ENCODE data around the gene DECR2. TPM values are rescaled to one million over a fixed set of nuclear protein-coding genes. Genes with fewer than 3 reads are reported as not detected.

Gene DECR2
- total RNA-seq, 1 donor from 2014 or later: 2.6 TPM

GRCh38 chr16:441447-441846, 39.8 kb downstream of the DECR2 start:
- H3K27me3 ChIP-seq (ENCODE audit: control insufficient read depth in 3 of 3, insufficient read depth in 3 of 3, low read length in 3 of 3): no peaks in the 10 kb centered on the region
- H3K4me3 ChIP-seq (ENCODE audit: low read length in 3 of 3): no peak overlapping the region
- H3K36me3 ChIP-seq (ENCODE audit: control insufficient read depth in 3 of 3, insufficient read depth in 3 of 3, low read length in 3 of 3): no peaks in the 10 kb centered on the region
- no peaks in the 10 kb centered on the region for H3K9me3 ChIP-seq (ENCODE audit: control insufficient read depth in 3 of 3, low read length in 3 of 3)
- H3K27ac ChIP-seq (ENCODE audit: low read depth, low read length): no peak overlapping the region
- peaks cover 19 to 32% (median 23%) of the 10 kb centered on the region in 3 donors for H3K4me1 ChIP-seq (ENCODE audit: control insufficient read depth in 3 of 3, insufficient read depth in 3 of 3, low read length in 3 of 3)
- H3K9ac ChIP-seq (ENCODE audit: low read depth in 1 of 3, low read length in 3 of 3): no peak overlapping the region

GRCh38 chr16:442976-443375, 41.3 kb downstream of the DECR2 start:
- Histone ChIP-seq H3K36me3 (ENCODE audit: control insufficient read depth in 3 of 3, insufficient read depth in 3 of 3, low read length in 3 of 3) (no peaks in the 10 kb centered on the region), H3K4me1 (ENCODE audit: control insufficient read depth in 3 of 3, insufficient read depth in 3 of 3, low read length in 3 of 3) (peaks cover 19 to 32% (median 23%) of the 10 kb centered on the region in 3 donors), H3K27ac (ENCODE audit: low read depth, low read length) (no peak overlapping the region), H3K27me3 (ENCODE audit: control insufficient read depth in 3 of 3, insufficient read depth in 3 of 3, low read length in 3 of 3) (no peaks in the 10 kb centered on the region), H3K9me3 (ENCODE audit: control insufficient read depth in 3 of 3, low read length in 3 of 3) (no peaks in the 10 kb centered on the region), H3K9ac (ENCODE audit: low read depth in 1 of 3, low read length in 3 of 3) (no peak overlapping the region), H3K4me3 (ENCODE audit: low read length in 3 of 3) (no peak overlapping the region)

GRCh38 chr16:444027-444426, 42.3 kb downstream of the DECR2 start:
- H3K27ac ChIP-seq (ENCODE audit: low read depth, low read length): no peak overlapping the region

GRCh38 chr16:445566-445965, 43.9 kb downstream of the DECR2 start:
- no peaks in the 10 kb centered on the region for H3K36me3 ChIP-seq (ENCODE audit: control insufficient read depth in 3 of 3, insufficient read depth in 3 of 3, low read length in 3 of 3)
- H3K9ac ChIP-seq (ENCODE audit: low read depth in 1 of 3, low read length in 3 of 3): no peak overlapping the region
- H3K9me3 ChIP-seq (ENCODE audit: control insufficient read depth in 3 of 3, low read length in 3 of 3): no peaks in the 10 kb centered on the region
- no peaks in the 10 kb centered on the region for H3K27me3 ChIP-seq (ENCODE audit: control insufficient read depth in 3 of 3, insufficient read depth in 3 of 3, low read length in 3 of 3)
- H3K27ac ChIP-seq (ENCODE audit: low read depth, low read length): no peak overlapping the region
- H3K4me1 ChIP-seq (ENCODE audit: control insufficient read depth in 3 of 3, insufficient read depth in 3 of 3, low read length in 3 of 3): peaks cover 15 to 28% (median 19%) of the 10 kb centered on the region in 3 donors
- H3K4me3 ChIP-seq (ENCODE audit: low read length in 3 of 3): no peak overlapping the region

More at GRCh38 chr16:444027-444426, 42.3 kb downstream of the DECR2 start:
- H3K4me3 ChIP-seq (ENCODE audit: low read length in 3 of 3): no peak overlapping the region
- peaks cover 19 to 32% (median 23%) of the 10 kb centered on the region in 3 donors for H3K4me1 ChIP-seq (ENCODE audit: control insufficient read depth in 3 of 3, insufficient read depth in 3 of 3, low read length in 3 of 3)
- H3K9ac ChIP-seq (ENCODE audit: low read depth in 1 of 3, low read length in 3 of 3): no peak overlapping the region
- H3K9me3 ChIP-seq (ENCODE audit: control insufficient read depth in 3 of 3, low read length in 3 of 3): no peaks in the 10 kb centered on the region
- H3K27me3 ChIP-seq (ENCODE audit: control insufficient read depth in 3 of 3, insufficient read depth in 3 of 3, low read length in 3 of 3): no peaks in the 10 kb centered on the region
- H3K36me3 ChIP-seq (ENCODE audit: control insufficient read depth in 3 of 3, insufficient read depth in 3 of 3, low read length in 3 of 3): no peaks in the 10 kb centered on the region

- no peak overlapping the region for H3K4me3 ChIP-seq (ENCODE audit: low read length in 3 of 3)
- no peaks in the 10 kb centered on the region for H3K36me3 ChIP-seq (ENCODE audit: control insufficient read depth in 3 of 3, insufficient read depth in 3 of 3, low read length in 3 of 3)
- H3K27me3 ChIP-seq (ENCODE audit: control insufficient read depth in 3 of 3, insufficient read depth in 3 of 3, low read length in 3 of 3): no peaks in the 10 kb centered on the region
- no peaks in the 10 kb centered on the region for H3K9me3 ChIP-seq (ENCODE audit: control insufficient read depth in 3 of 3, low read length in 3 of 3)
- peaks cover 0 to 8% (median 0%) of the 10 kb centered on the region in 3 donors for H3K4me1 ChIP-seq (ENCODE audit: control insufficient read depth in 3 of 3, insufficient read depth in 3 of 3, low read length in 3 of 3)
- no peak overlapping the region for H3K27ac ChIP-seq (ENCODE audit: low read depth, low read length)
- H3K9ac ChIP-seq (ENCODE audit: low read depth in 1 of 3, low read length in 3 of 3): no peak overlapping the region
Measured at GRCh38 chr16:450385-450784, 48.7 kb downstream of the DECR2 start.

GRCh38 chr16:450785-451512, 49.3 kb downstream of the DECR2 start:
- no peaks in the 10 kb centered on the region for H3K27me3 ChIP-seq (ENCODE audit: control insufficient read depth in 3 of 3, insufficient read depth in 3 of 3, low read length in 3 of 3)
- H3K27ac ChIP-seq (ENCODE audit: low read depth, low read length): no peak overlapping the region
- H3K36me3 ChIP-seq (ENCODE audit: control insufficient read depth in 3 of 3, insufficient read depth in 3 of 3, low read length in 3 of 3): no peaks in the 10 kb centered on the region
- no peak overlapping the region for H3K9ac ChIP-seq (ENCODE audit: low read depth in 1 of 3, low read length in 3 of 3)
- peaks cover 0 to 4% (median 0%) of the 10 kb centered on the region in 3 donors for H3K4me1 ChIP-seq (ENCODE audit: control insufficient read depth in 3 of 3, insufficient read depth in 3 of 3, low read length in 3 of 3)
- H3K4me3 ChIP-seq (ENCODE audit: low read length in 3 of 3): no peak overlapping the region
- no peaks in the 10 kb centered on the region for H3K9me3 ChIP-seq (ENCODE audit: control insufficient read depth in 3 of 3, low read length in 3 of 3)

- no peaks in the 10 kb centered on the region for H3K36me3 ChIP-seq (ENCODE audit: control insufficient read depth in 3 of 3, insufficient read depth in 3 of 3, low read length in 3 of 3)
- H3K4me1 ChIP-seq (ENCODE audit: control insufficient read depth in 3 of 3, insufficient read depth in 3 of 3, low read length in 3 of 3): peaks cover 4 to 12% (median 11%) of the 10 kb centered on the region in 3 donors
- no peaks in the 10 kb centered on the region for H3K9me3 ChIP-seq (ENCODE audit: control insufficient read depth in 3 of 3, low read length in 3 of 3)
- no peak overlapping the region for H3K9ac ChIP-seq (ENCODE audit: low read depth in 1 of 3, low read length in 3 of 3)
- H3K27ac ChIP-seq (ENCODE audit: low read depth, low read length): no peak overlapping the region
- H3K27me3 ChIP-seq (ENCODE audit: control insufficient read depth in 3 of 3, insufficient read depth in 3 of 3, low read length in 3 of 3): no peaks in the 10 kb centered on the region
- no peak overlapping the region for H3K4me3 ChIP-seq (ENCODE audit: low read length in 3 of 3)
Measured at GRCh38 chr16:454397-454940, 52.8 kb downstream of the DECR2 start.

- H3K9me3 ChIP-seq (ENCODE audit: control insufficient read depth in 3 of 3, low read length in 3 of 3): no peaks in the 10 kb centered on the region
- peaks cover 4 to 12% (median 11%) of the 10 kb centered on the region in 3 donors for H3K4me1 ChIP-seq (ENCODE audit: control insufficient read depth in 3 of 3, insufficient read depth in 3 of 3, low read length in 3 of 3)
- no peaks in the 10 kb centered on the region for H3K27me3 ChIP-seq (ENCODE audit: control insufficient read depth in 3 of 3, insufficient read depth in 3 of 3, low read length in 3 of 3)
- no peaks in the 10 kb centered on the region for H3K36me3 ChIP-seq (ENCODE audit: control insufficient read depth in 3 of 3, insufficient read depth in 3 of 3, low read length in 3 of 3)
- H3K9ac ChIP-seq (ENCODE audit: low read depth in 1 of 3, low read length in 3 of 3): no peak overlapping the region
- H3K4me3 ChIP-seq (ENCODE audit: low read length in 3 of 3): no peak overlapping the region
- no peak overlapping the region for H3K27ac ChIP-seq (ENCODE audit: low read depth, low read length)
Measured at GRCh38 chr16:455453-455852, 53.8 kb downstream of the DECR2 start.

GRCh38 chr16:456891-457483, 55.3 kb downstream of the DECR2 start:
- no peak overlapping the region for H3K9ac ChIP-seq (ENCODE audit: low read depth in 1 of 3, low read length in 3 of 3)
- no peaks in the 10 kb centered on the region for H3K27me3 ChIP-seq (ENCODE audit: control insufficient read depth in 3 of 3, insufficient read depth in 3 of 3, low read length in 3 of 3)
- no peak overlapping the region for H3K27ac ChIP-seq (ENCODE audit: low read depth, low read length)
- H3K4me1 ChIP-seq (ENCODE audit: control insufficient read depth in 3 of 3, insufficient read depth in 3 of 3, low read length in 3 of 3): peaks cover 4 to 12% (median 11%) of the 10 kb centered on the region in 3 donors
- peaks cover 7 to 10% (median 8%) of the 10 kb centered on the region in 3 donors for H3K36me3 ChIP-seq (ENCODE audit: control insufficient read depth in 3 of 3, insufficient read depth in 3 of 3, low read length in 3 of 3)
- no peaks in the 10 kb centered on the region for H3K9me3 ChIP-seq (ENCODE audit: control insufficient read depth in 3 of 3, low read length in 3 of 3)
- peak overlapping the region in 1 of 3 donors; percentile 5 for H3K4me3 ChIP-seq (ENCODE audit: low read length in 3 of 3)
